Ecto neural progenitor cell (in vitro differentiated cells): ENCODE measurements around the gene CSTF2T.

Source experiments
- DNase-seq: peaks from one replicate; pipeline ENCODE4 v3.0.0-alpha.2; 2018; ENCODE audit warnings: low spot score

The CSTF2T gene, protein sequence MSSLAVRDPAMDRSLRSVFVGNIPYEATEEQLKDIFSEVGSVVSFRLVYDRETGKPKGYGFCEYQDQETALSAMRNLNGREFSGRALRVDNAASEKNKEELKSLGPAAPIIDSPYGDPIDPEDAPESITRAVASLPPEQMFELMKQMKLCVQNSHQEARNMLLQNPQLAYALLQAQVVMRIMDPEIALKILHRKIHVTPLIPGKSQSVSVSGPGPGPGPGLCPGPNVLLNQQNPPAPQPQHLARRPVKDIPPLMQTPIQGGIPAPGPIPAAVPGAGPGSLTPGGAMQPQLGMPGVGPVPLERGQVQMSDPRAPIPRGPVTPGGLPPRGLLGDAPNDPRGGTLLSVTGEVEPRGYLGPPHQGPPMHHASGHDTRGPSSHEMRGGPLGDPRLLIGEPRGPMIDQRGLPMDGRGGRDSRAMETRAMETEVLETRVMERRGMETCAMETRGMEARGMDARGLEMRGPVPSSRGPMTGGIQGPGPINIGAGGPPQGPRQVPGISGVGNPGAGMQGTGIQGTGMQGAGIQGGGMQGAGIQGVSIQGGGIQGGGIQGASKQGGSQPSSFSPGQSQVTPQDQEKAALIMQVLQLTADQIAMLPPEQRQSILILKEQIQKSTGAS

GRCh38 chr10:51699475-51700227, at the start of gene CSTF2T:
CSTF2T (minus strand) TSS chr10:51699595; CDS start chr10:51699549, 46 bp downstream.
- peak; percentile 89 for DNase-seq

DNA sequence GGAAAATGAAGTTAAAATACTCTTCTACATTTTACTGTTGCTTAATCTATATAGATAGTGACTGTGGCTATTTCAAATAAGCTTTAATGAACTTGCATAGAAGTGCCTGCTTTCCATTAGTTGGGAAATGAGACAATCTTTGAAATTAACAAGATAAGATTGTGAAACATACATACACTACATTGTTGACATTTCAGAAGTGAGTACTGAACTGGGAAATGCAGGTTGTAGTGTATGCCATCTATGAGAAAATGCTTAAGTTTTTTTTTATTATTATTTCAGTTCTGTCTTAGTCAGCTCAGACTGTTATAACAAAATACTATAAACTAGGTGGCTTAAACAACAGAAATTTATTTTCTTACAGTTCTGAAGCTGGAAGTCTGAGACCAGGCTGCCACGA, 49.6 kb upstream of the CSTF2T start:
- DNase-seq: no peak

DNA sequence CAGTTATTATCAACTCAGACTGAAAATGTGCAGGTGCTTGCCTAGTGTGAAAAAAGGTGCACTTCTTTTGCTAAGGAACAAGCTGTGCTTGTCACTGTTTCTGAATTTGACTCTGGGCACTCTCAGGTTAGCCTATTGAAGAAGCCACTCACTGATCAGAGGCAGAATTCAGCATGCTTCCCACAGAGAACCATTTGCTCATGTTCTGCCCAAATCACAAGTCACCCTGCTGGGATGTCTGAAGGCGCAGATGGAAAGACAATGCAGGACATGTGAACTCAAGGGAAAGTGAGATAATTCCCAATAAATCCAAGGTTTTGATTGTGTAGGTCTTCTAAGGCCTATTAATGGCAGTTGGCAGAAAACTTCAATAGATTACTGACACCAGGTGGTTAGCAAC, 47.8 kb upstream of the CSTF2T start:
- DNase-seq: no peak

GRCh38 chr10:51745397-51745796, 46.0 kb upstream of the CSTF2T start:
- no peak for DNase-seq

DNA sequence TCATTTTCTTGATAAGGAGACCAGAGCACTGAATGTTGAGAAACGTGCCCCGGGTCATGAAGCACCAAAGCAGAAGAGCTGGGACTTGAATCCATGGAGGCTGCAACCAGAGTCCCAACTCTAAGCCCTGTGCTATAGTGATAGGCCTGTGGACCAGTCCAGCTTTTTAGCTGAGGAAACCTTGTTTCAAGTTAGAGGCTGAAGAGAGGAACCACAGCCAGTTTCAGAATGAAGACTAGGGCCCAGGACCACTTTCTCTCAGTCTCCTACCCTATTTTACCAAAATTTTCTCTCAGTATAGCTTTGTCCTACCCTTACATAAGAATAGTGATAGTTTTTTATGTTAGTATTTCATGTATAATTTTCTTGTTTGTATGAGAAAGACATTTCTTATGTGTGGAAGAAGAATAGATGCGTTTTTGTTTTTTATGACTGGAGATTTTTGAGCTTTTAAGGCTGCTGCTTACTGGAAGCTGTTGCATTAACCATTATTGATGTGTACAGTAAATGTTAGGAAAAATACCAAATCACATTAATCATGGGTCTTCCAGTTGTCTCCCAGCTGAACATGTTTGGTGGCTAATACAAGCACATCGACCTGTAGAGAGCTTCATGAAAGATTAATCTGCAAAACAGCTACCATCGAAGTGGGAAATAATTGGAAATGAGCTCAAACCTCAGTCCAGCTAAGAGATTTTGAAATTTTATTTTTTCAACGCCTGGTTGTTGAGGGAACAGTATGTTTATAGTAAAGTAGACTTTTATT, 45.0 kb upstream of the CSTF2T start:
- no peak for DNase-seq

- no peak for DNase-seq
Observed at GRCh38 chr10:51743146-51743545, 43.8 kb upstream of the CSTF2T start.

DNA sequence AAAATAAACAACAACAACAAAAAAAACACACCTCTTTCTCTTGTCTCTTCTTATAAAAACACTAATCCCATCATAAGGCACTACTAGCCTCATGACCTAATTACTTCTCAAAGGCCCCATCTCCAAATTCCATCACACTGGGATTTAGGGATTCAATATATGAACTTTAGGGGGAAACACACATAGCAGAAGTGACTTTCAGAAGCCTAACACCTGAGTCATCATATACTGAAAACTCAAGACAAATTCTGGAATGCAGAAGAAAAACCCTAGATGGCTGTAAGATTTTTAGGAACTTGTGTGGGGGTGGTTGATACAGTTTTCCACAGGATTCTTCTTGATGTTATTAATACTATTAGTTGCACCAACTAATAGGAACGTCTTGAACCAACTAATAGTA, 33.7 kb upstream of the CSTF2T start:
- no peak for DNase-seq

- no peak for DNase-seq
Observed at GRCh38 chr10:51729822-51730555, 30.6 kb upstream of the CSTF2T start.

- DNase-seq: no peak
Observed at GRCh38 chr10:51724038-51724437, 24.6 kb upstream of the CSTF2T start.

- no peak for DNase-seq
Observed at GRCh38 chr10:51718804-51719291, 19.5 kb upstream of the CSTF2T start.

DNA sequence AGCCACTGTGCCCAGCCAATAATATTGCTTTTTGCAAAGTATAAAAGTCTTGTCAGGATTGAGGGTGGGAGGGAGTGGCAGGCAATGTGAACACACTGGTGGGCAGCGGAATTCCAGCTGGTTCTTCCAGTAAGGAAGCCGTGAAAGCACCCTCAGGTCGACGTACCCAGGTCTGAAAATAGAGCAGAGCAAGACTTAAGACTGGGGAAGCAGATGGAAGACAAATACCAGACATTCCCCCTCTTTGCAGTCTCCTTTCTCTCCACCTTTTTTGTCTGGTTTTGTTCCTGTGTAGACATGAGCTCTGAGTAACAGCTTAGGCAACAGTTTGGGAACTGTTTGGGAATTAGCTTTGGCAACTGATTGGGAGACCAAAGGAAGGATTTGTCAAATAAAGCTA, 17.6 kb upstream of the CSTF2T start:
- no peak for DNase-seq

GRCh38 chr10:51711519-51711891, 12.1 kb upstream of the CSTF2T start:
- no peak for DNase-seq

DNA sequence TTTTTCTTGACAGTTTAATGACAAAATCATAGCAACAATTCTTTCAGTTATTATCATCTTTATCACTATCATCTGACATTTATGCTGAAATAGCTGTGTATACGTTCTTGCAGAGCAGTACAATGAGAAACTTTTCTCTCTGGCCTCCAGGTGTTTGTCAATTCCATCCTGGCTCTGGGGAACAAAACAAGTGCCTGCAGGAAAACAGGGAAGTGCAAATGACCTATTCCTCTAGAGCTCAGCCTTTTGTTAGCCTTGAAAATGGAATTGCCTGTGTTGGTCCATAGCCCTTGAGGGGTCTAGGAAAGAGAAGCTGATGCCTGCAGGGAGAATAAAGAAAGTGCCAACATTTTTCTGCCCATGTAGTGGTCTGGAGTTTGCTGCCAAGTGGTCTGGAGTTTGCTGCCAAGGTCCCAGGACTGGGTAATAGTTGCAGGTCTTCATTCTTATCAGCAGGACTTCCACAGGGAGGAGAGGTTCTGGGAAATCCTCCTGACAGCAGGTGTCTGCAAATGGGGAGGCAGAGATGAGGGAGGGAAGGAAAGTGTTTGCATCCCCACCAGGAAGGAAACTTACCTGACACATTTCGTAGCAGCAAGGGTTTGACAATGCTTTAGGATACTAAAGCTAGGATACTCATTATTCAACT, 10.1 kb upstream of the CSTF2T start:
- DNase-seq: no peak

- DNase-seq: no peak
Observed at GRCh38 chr10:51708609-51709008, 9.2 kb upstream of the CSTF2T start.

- DNase-seq: no peak
Observed at GRCh38 chr10:51707821-51708424, 8.5 kb upstream of the CSTF2T start.

GRCh38 chr10:51707392-51707791, 8.0 kb upstream of the CSTF2T start:
- DNase-seq: no peak

- no peak for DNase-seq
Observed at GRCh38 chr10:51706225-51706624, 6.8 kb upstream of the CSTF2T start.

GRCh38 chr10:51705774-51706173, 6.4 kb upstream of the CSTF2T start:
- DNase-seq: no peak

DNA sequence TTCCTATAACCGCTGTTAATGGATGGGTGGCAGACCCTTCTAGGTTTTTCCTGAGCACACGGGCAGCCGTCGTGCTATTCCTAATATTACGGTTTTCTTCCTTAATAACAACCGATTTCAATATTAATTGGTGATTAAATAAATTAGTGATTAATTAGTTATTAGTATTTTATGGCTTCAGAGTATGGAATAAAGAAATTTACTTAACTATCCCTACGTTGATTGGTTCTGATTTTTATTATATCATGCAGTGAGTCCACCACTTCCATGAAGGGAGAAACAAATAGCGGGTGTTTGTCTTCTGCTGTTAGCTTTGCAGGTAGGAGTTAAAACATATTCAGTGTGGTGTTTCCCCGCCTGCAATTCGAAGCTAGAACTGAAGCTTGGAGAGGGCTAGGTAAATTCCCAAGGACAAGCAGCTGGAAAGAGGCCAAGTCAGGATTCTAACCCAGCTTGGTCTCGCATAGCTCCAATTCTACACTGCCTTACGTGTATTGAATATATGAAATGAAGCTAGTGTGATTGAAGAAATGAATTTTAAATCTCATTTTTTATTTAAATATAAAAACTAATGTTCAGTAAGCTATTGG, 928 bp upstream of the CSTF2T start:
- no peak for DNase-seq

DNA sequence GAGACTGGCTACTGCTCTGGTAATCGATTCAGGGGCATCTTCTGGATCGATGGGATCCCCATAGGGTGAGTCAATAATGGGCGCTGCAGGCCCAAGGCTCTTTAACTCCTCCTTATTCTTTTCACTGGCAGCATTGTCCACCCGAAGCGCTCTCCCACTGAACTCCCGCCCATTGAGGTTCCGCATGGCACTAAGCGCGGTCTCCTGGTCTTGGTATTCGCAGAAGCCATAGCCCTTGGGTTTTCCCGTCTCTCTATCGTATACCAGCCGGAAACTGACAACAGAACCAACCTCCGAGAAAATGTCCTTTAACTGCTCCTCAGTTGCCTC, 285 bp downstream of the CSTF2T start:
- DNase-seq: no peak
